HEK293 (cell line): Measurements from ENCODE around the gene ACADM.
"Not testable (repeated sequence)": the region's sequence is repeated elsewhere in the genome, so short reads cannot be mapped to it uniquely, and the experiment has no call there.

Experiments used
- ZEB2 ChIP-seq: fragments of 450-650 bp; formaldehyde crosslinking; IDR thresholded peaks from 2 replicates; pipeline ENCODE4 v1.5.1; 2016; ENCODE audit warnings: missing biosample characterization, missing genetic modification characterization
- ZNF138 ChIP-seq: fragments of 450-650 bp; formaldehyde crosslinking; IDR thresholded peaks from 2 replicates; pipeline ENCODE4 v1.5.1; 2016; ENCODE audit warnings: missing biosample characterization, missing genetic modification characterization, borderline replicate concordance
- ZNF140 ChIP-seq: fragments of 450-650 bp; formaldehyde crosslinking; IDR thresholded peaks from 2 replicates; pipeline ENCODE4 v1.5.1; 2016; ENCODE audit warnings: missing biosample characterization, missing genetic modification characterization
- ZNF155 ChIP-seq: fragments of 450-650 bp; formaldehyde crosslinking; IDR thresholded peaks from 2 replicates; pipeline ENCODE4 v1.5.1; 2016; ENCODE audit warnings: missing biosample characterization, missing genetic modification characterization
- ZNF221 ChIP-seq: fragments of 450-650 bp; formaldehyde crosslinking; IDR thresholded peaks from 2 replicates; pipeline ENCODE4 v1.5.1; 2017; ENCODE audit warnings: missing biosample characterization, missing genetic modification characterization, borderline replicate concordance
- ZNF239 ChIP-seq: fragments of 450-650 bp; formaldehyde crosslinking; IDR thresholded peaks from 2 replicates; pipeline ENCODE4 v1.5.1; 2016; ENCODE audit warnings: missing biosample characterization, missing genetic modification characterization
- ZNF274 ChIP-seq, 2 experiments: fragments of 200-500 bp in 1 of 2; fragments of 450-650 bp in 1 of 2; sonication (Bioruptor generic) in 1 of 2; formaldehyde crosslinking in 1 of 2; IDR thresholded peaks; 2 replicates each; pipeline versions ENCODE4 v1.5.1 to v1.6.1; 2014 to 2016; ENCODE audit warnings: borderline replicate concordance in 1 of 2, inconsistent platforms in 1 of 2, low read length in 1 of 2, missing biosample characterization in 1 of 2, missing genetic modification characterization in 1 of 2
- ZNF501 ChIP-seq: fragments of 450-650 bp; formaldehyde crosslinking; IDR thresholded peaks from 2 replicates; pipeline ENCODE4 v1.5.1; 2016; ENCODE audit warnings: missing biosample characterization, missing genetic modification characterization
- ZNF707 ChIP-seq: fragments of 450-650 bp; formaldehyde crosslinking; IDR thresholded peaks from 2 replicates; pipeline ENCODE4 v1.5.1; 2016; ENCODE audit warnings: missing biosample characterization, missing genetic modification characterization
- TF ChIP-seq, protein P1 (sequence below): fragments of 450-650 bp; formaldehyde crosslinking; IDR thresholded peaks from 2 replicates; pipeline ENCODE4 v1.5.1; 2016; ENCODE audit warnings: missing biosample characterization, missing genetic modification characterization
- TF ChIP-seq, protein P2 (sequence below): fragments of 450-650 bp; formaldehyde crosslinking; IDR thresholded peaks from 2 replicates; pipeline ENCODE4 v1.5.1; 2016; ENCODE audit warnings: missing biosample characterization, missing genetic modification characterization, low read depth
- TF ChIP-seq, protein P3 (sequence below): fragments of 450-650 bp; IDR thresholded peaks from 2 replicates; pipeline ENCODE4 v1.5.1; 2018; ENCODE audit warnings: missing biosample characterization, missing genetic modification characterization
- TF ChIP-seq, protein P4 (sequence below): fragments of 450-650 bp; formaldehyde crosslinking; IDR thresholded peaks from 2 replicates; pipeline ENCODE4 v1.5.1; 2016; ENCODE audit warnings: missing biosample characterization, missing genetic modification characterization
- TF ChIP-seq, protein P5 (sequence below): fragments of 450-650 bp; formaldehyde crosslinking; IDR thresholded peaks from 2 replicates; pipeline ENCODE4 v1.5.1; 2016; ENCODE audit warnings: missing biosample characterization, missing genetic modification characterization

DNA sequence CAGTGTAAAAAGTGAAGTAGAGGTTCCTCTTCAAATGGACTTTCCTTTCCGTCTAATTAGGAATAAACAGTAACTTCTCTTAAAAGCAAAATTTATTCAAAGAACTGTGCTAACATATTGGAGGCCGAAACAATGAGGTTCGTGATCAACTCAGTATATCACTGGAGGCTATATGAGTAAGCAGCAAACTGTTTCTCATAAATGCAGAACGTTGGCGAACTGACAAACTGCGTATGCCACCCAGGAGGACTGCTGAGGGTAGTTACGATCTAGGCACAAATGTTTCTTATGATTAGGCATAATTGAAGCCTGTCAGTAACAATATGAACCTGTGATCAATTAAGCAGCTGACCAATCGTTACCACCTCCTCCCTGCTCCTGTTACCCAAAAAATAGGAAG lies 2.3 kb upstream of the ACADM start:
- TF ChIP-seq, protein P1, sequence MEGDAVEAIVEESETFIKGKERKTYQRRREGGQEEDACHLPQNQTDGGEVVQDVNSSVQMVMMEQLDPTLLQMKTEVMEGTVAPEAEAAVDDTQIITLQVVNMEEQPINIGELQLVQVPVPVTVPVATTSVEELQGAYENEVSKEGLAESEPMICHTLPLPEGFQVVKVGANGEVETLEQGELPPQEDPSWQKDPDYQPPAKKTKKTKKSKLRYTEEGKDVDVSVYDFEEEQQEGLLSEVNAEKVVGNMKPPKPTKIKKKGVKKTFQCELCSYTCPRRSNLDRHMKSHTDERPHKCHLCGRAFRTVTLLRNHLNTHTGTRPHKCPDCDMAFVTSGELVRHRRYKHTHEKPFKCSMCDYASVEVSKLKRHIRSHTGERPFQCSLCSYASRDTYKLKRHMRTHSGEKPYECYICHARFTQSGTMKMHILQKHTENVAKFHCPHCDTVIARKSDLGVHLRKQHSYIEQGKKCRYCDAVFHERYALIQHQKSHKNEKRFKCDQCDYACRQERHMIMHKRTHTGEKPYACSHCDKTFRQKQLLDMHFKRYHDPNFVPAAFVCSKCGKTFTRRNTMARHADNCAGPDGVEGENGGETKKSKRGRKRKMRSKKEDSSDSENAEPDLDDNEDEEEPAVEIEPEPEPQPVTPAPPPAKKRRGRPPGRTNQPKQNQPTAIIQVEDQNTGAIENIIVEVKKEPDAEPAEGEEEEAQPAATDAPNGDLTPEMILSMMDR (tag by site-specific recombination), result not testable (repeated sequence)
- TF ChIP-seq, protein P2, sequence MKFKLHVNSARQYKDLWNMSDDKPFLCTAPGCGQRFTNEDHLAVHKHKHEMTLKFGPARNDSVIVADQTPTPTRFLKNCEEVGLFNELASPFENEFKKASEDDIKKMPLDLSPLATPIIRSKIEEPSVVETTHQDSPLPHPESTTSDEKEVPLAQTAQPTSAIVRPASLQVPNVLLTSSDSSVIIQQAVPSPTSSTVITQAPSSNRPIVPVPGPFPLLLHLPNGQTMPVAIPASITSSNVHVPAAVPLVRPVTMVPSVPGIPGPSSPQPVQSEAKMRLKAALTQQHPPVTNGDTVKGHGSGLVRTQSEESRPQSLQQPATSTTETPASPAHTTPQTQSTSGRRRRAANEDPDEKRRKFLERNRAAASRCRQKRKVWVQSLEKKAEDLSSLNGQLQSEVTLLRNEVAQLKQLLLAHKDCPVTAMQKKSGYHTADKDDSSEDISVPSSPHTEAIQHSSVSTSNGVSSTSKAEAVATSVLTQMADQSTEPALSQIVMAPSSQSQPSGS, result not testable (repeated sequence)
- not testable (repeated sequence) for TF ChIP-seq ZEB2 (tag by site-specific recombination); ZNF138 (tag by site-specific recombination); ZNF707 (tag by site-specific recombination); ZNF274 (IDR thresholded peaks at IDR 0.05; ENCODE audit: low read length); ZNF274 (tag by site-specific recombination; IDR thresholded peaks at IDR 0.05; ENCODE audit: borderline replicate concordance); ZNF501 (tag by site-specific recombination); ZNF155 (tag by site-specific recombination); ZNF221 (tag by site-specific recombination); ZNF140 (tag by site-specific recombination); ZNF239 (tag by site-specific recombination)
- TF ChIP-seq, protein P3, sequence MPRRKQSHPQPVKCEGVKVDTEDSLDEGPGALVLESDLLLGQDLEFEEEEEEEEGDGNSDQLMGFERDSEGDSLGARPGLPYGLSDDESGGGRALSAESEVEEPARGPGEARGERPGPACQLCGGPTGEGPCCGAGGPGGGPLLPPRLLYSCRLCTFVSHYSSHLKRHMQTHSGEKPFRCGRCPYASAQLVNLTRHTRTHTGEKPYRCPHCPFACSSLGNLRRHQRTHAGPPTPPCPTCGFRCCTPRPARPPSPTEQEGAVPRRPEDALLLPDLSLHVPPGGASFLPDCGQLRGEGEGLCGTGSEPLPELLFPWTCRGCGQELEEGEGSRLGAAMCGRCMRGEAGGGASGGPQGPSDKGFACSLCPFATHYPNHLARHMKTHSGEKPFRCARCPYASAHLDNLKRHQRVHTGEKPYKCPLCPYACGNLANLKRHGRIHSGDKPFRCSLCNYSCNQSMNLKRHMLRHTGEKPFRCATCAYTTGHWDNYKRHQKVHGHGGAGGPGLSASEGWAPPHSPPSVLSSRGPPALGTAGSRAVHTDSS (tag by site-specific recombination), result not testable (repeated sequence)
- TF ChIP-seq, protein P4, sequence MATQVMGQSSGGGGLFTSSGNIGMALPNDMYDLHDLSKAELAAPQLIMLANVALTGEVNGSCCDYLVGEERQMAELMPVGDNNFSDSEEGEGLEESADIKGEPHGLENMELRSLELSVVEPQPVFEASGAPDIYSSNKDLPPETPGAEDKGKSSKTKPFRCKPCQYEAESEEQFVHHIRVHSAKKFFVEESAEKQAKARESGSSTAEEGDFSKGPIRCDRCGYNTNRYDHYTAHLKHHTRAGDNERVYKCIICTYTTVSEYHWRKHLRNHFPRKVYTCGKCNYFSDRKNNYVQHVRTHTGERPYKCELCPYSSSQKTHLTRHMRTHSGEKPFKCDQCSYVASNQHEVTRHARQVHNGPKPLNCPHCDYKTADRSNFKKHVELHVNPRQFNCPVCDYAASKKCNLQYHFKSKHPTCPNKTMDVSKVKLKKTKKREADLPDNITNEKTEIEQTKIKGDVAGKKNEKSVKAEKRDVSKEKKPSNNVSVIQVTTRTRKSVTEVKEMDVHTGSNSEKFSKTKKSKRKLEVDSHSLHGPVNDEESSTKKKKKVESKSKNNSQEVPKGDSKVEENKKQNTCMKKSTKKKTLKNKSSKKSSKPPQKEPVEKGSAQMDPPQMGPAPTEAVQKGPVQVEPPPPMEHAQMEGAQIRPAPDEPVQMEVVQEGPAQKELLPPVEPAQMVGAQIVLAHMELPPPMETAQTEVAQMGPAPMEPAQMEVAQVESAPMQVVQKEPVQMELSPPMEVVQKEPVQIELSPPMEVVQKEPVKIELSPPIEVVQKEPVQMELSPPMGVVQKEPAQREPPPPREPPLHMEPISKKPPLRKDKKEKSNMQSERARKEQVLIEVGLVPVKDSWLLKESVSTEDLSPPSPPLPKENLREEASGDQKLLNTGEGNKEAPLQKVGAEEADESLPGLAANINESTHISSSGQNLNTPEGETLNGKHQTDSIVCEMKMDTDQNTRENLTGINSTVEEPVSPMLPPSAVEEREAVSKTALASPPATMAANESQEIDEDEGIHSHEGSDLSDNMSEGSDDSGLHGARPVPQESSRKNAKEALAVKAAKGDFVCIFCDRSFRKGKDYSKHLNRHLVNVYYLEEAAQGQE, result not testable (repeated sequence)
- TF ChIP-seq, protein P5, sequence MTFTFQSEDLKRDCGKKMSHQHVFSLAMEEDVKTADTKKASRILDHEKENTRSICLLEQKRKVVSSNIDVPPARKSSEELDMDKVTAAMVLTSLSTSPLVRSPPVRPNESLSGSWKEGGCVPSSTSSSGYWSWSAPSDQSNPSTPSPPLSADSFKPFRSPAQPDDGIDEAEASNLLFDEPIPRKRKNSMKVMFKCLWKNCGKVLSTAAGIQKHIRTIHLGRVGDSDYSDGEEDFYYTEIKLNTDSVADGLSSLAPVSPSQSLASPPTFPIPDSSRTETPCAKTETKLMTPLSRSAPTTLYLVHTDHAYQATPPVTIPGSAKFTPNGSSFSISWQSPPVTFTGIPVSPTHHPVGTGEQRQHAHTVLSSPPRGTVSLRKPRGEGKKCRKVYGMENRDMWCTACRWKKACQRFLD (tag by site-specific recombination), result not testable (repeated sequence)
